ENCODE data around the gene CD151. TPM values are rescaled to one million over a fixed set of nuclear protein-coding genes. Genes with fewer than 3 reads are reported as not detected.

The CD151 gene
- 740 to 821 TPM (median 802 TPM) in 5 replicates for total RNA-seq (2022; extraction: Qiagen RNA extraction)

DNA sequence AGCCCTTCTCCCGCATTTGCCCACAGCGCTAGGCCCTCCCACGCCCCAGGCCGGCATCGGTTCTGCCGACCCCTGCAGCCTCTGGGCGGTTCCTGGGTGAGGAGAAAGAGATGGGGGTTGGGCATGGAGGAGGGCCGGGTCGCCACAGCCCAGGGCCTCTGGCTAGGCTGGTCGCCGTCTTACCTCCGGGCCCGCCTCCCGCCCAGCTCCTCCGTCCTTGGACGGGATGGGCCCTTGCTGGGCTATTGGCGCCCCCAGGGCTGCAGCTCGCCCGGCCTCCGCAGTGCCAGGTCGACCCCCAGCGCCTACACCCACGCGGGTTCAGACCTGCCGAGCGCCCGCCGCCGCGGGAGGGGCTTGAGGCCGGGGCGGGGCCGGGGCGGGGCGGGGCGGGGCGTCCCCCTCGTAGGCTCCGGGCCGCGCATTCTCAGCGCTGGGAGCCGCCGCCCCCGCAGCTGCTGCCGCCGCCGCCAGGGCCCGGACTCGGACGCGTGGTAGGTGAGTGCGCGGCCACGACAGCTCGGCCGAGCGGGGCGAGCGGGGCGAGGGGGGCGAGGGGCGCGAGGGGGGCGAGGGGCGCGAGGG lies at the start of gene CD151:
Gene CD151, plus strand, starts transcription at position 424 of the 585 bp plus-strand sequence. CDS start 3,118 bp downstream, outside the sequence.

DNA sequence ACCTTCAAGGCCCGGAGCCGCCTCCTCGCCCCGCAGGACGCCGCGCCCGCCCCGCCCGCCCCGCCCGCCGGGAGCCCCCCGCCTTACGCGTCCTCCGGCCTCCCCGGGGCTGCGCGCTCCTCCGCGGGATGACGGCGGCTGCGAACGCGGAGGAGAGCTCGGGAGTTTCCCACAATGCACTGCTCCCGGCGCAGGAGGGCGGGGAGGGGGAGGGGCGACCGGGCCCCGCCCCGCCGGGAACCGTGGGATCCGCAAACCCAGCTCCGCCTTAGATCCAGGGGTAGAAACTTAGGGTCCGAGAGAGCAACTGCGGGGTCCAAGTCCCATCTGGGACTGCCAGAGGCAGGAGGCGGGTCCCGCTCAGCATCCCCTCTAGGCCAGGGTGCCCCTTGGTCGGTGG lies 42.8 kb upstream of the CD151 start, which contains the start of gene CEND1:
Gene CEND1, minus strand, starts transcription at position 148 of the 400 bp plus-strand sequence. CDS start 1,514 bp downstream, outside the sequence.

DNA sequence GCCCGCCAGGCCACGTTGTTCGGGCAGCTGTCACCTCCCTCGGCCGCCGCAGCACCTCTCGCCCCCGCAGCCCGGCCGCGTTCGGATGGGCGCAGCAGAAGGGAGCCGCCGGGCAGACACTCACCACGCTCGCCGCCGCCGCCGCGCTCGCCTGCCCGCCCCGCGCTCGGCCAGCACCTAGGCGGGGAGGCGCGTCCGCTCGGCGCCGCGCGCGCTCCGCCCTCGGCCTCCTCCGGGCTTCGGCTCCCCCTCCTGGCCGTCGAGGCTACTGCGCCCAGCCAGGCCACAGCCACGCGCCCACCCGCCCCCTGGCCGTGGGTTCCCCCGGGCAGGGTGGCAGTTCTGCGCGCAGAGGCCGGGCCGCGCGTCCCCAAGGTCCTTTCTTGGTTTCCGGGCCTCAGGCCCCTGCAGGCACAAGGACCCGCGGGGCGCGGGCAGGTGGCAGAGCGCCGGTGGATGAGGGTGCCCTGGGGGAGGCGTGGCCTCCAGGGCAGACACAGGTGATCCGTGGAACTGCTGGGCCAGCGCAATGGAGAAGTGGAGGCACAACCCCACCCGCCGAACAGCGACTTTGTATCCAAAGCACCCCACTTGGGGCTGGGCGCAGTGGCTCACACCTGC lies 34.5 kb upstream of the CD151 start, which contains the start of gene SLC25A22:
Gene SLC25A22, minus strand, starts transcription at position 189 of the 621 bp plus-strand sequence. CDS start 3,275 bp downstream, outside the sequence.

DNA sequence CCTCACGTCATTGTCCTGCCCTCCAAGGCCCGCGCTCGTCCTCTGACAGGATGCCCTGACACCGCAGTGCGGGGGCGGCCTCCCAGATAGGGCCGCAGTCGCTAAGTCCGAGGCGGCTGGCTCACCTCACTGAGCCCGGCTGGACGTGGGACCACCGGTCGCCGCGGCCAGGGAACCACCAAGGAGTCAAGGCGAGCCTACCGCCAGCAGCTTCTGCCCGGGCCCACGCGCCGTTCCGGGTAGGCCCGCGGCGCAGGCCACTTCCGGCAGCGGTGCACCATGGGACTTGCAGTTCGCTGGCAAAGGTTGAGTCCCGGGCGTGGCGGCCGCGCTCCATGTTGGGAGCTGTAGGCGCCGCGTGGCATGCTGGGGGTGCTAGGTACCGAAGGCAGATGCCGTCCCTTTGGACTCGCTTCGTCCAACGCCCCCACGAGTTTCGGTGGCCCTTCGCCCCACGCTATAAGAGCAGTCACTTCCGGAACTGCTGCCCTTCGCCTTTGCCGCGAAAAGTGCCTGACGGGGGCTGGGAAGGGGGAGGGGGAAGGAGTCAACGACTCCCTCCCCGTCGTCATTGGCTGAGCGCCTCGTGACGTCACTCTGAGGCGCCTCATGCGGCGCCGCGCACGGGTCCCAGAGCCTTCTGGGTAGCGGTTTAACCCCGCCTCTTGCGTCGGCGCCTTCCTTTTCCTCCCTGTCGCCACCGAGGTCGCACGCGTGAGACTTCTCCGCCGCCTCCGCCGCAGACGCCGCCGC lies 23.3 kb upstream of the CD151 start, which contains the start of gene RPLP2:
Gene RPLP2, plus strand, starts transcription at position 681 of the 753 bp plus-strand sequence. CDS start 268 bp downstream, outside the sequence.

DNA sequence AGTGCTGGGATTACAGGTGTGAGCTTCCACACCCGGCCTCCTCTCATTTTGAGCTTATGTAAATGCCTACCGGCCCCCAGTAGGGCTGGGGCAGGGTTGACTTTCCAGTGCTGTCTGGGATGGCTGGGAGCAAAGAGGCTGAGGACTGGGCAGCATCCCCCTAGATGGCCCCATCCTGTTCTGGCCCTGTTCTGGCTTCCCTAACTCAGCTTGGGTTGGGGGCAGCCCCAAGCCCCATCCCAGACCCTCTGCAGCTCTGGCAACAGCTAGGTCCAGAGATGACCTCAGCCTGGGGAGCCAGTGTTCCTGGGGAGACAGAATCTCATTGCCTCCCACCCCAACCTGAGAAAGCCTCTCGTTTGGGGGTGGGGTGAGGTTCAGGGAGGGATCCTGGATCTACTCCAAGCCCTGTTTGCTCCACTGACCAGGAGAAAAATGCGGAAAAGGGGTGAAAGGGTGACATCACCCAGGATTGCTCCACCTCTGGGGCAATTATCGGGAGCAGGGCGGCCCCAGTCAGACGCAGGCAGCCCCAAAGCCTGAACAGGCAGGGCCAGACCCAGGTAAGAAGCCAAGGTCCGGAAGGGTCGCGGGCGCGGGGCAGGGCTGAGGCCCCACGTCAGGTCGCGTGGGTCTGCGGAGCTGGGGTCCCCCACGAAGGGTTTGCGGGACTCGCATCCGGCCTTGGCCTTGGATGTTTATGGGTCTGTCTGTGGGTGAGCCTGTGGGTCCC lies 14.2 kb upstream of the CD151 start, which contains the start of gene PNPLA2:
Gene PNPLA2, plus strand, starts transcription at position 519 of the 733 bp plus-strand sequence. CDS start 805 bp downstream, outside the sequence.

DNA sequence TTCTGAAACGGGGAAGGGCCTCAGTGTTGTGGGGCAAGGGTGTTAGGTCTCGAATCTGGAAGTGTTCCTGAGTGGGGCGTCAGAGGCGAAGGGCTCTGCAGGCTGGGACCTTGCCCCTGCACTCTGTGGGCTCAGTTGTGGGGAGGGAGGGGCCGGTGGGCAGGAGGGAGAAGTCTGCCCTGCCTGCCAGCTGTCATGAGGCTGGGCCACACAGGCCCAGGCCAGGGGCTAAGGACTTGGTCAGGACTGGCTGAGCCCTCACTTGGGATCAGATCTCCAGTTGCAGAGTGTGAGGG lies 4.9 kb upstream of the CD151 start, which contains the start of gene CRACR2B:
Gene CRACR2B, plus strand, starts transcription at position 23 of the 296 bp plus-strand sequence. CDS start 689 bp downstream, outside the sequence.

DNA sequence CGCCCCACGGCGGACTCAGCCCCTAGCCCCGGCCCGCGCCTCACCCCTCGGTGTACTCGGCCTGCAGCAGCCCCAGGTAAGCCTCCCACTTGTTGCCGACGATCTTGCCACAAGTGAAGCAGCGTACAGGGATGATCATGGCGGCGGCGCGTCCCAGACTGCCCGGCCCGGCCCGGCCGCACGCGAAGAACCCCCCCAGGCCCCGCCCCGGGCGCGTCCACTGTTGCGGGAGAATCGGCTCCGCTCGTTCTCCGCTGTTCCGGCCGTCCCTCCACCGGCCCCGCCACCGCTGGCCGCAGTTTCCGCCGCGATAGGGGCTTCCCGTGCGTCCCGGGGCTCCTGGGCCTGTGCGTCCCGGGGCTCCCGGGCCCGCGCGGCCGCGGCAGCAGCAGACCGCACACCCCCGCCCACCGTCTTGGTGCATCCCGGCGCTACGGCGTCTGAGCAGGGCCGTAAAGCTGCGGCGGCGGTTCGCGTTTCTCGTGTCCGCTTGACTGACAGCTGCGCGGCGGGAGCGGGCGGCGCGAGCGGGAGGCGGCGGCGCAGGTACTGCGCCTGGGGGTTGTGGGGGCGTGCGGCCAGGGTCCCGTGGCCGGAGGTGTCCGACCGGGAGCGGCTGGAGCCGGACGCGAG lies 9.7 kb downstream of the CD151 start, which contains the start of the genes POLR2L and TSPAN4:
Gene POLR2L, minus strand, starts transcription at position 160 of the 633 bp plus-strand sequence. Its CDS starts 21 bp downstream, at position 139.
Gene TSPAN4, plus strand, starts transcription at position 483 of the 633 bp plus-strand sequence. CDS start 7,453 bp downstream, outside the sequence.

Other genes starting within 250 kb of the CD151 start
- gene IRF7, start 217.0 kb upstream of the CD151 start, total RNA-seq (2022; extraction: Qiagen RNA extraction) = 6.6 to 9.0 TPM (median 7.0 TPM) in 5 replicates
- gene CDHR5, start 208.0 kb upstream of the CD151 start, total RNA-seq (2022; extraction: Qiagen RNA extraction) = 0.06 to 0.34 TPM (median 0.07 TPM) in 5 replicates
- not detected in 5 replicates for gene SCT, start 205.8 kb upstream of the CD151 start, total RNA-seq (2022; extraction: Qiagen RNA extraction)
- 0.23 to 0.54 TPM (median 0.36 TPM) in 4 of 5 replicates, not detected in the other for gene DRD4, start 195.7 kb upstream of the CD151 start, total RNA-seq (2022; extraction: Qiagen RNA extraction)
- 31.2 to 36.9 TPM (median 34.5 TPM) in 5 replicates for gene DEAF1, start 137.7 kb upstream of the CD151 start, total RNA-seq (2022; extraction: Qiagen RNA extraction)
- gene TMEM80, start 137.1 kb upstream of the CD151 start, total RNA-seq (2022; extraction: Qiagen RNA extraction) = 7.9 to 10.0 TPM (median 8.4 TPM) in 5 replicates
- 63.5 to 125 TPM (median 102 TPM) in 5 replicates for gene EPS8L2, start 126.7 kb upstream of the CD151 start, total RNA-seq (2022; extraction: Qiagen RNA extraction)
- 383 to 445 TPM (median 388 TPM) in 5 replicates for gene TALDO1, start 85.5 kb upstream of the CD151 start, total RNA-seq (2022; extraction: Qiagen RNA extraction)
- 30.9 to 49.4 TPM (median 44.9 TPM) in 5 replicates for gene GATD1, start 55.5 kb upstream of the CD151 start, total RNA-seq (2022; extraction: Qiagen RNA extraction)
- gene CEND1, start 42.9 kb upstream of the CD151 start, total RNA-seq (2022; extraction: Qiagen RNA extraction) = 1.7 to 3.3 TPM (median 2.3 TPM) in 5 replicates
- 18.6 to 34.0 TPM (median 32.8 TPM) in 5 replicates for gene SLC25A22, start 34.7 kb upstream of the CD151 start, total RNA-seq (2022; extraction: Qiagen RNA extraction)
- 7.6 to 15.0 TPM (median 12.6 TPM) in 5 replicates for gene PIDD1, start 27.7 kb upstream of the CD151 start, total RNA-seq (2022; extraction: Qiagen RNA extraction)
- gene RPLP2, start 23.0 kb upstream of the CD151 start, total RNA-seq (2022; extraction: Qiagen RNA extraction) = 1,768 to 2,076 TPM (median 1,880 TPM) in 5 replicates
- gene PNPLA2, start 14.0 kb upstream of the CD151 start, total RNA-seq (2022; extraction: Qiagen RNA extraction) = 33.5 to 55.0 TPM (median 51.9 TPM) in 5 replicates
- gene CRACR2B, start 5.0 kb upstream of the CD151 start, total RNA-seq (2022; extraction: Qiagen RNA extraction) = 5.0 to 6.6 TPM (median 6.1 TPM) in 5 replicates
- gene POLR2L, start 9.6 kb downstream of the CD151 start, total RNA-seq (2022; extraction: Qiagen RNA extraction) = 594 to 742 TPM (median 681 TPM) in 5 replicates
- 137 to 186 TPM (median 171 TPM) in 5 replicates for gene TSPAN4, start 9.9 kb downstream of the CD151 start, total RNA-seq (2022; extraction: Qiagen RNA extraction)
- gene CHID1, start 77.9 kb downstream of the CD151 start, total RNA-seq (2022; extraction: Qiagen RNA extraction) = 69.7 to 78.1 TPM (median 73.9 TPM) in 5 replicates
- gene AP2A2, start 92.9 kb downstream of the CD151 start, total RNA-seq (2022; extraction: Qiagen RNA extraction) = 28.0 to 43.8 TPM (median 38.8 TPM) in 5 replicates
- gene MUC6, start 203.8 kb downstream of the CD151 start, total RNA-seq (2022; extraction: Qiagen RNA extraction) = 0.01 to 0.02 TPM in 2 of 5 replicates, not detected in the others
- 0.03 to 0.40 TPM (median 0.13 TPM) in 5 replicates for gene MUC2, start 241.9 kb downstream of the CD151 start, total RNA-seq (2022; extraction: Qiagen RNA extraction)